SK-N-SH (cell line): ENCODE data around the gene RPP14. TPM values are rescaled to one million over a fixed set of nuclear protein-coding genes. Genes with fewer than 3 reads are reported as not detected.
A peak's percentile ranks its signal among the peaks of the same experiment; 100 is the strongest.

Experiments
- CTCF ChIA-PET: fragments of 300-600, 350-600 bp; formaldehyde crosslinking; extraction: SDS; loops from one replicate; lab custom pipeline; 2021; lab: Yijun Ruan, JAX
- POLR2A ChIA-PET: fragments of 350-600 bp; sonication (Branson Sonifier 250); formaldehyde crosslinking; extraction: SDS; loops from one replicate; lab custom pipeline; 2020; ENCODE audit warnings: antibody characterized with exemption, inconsistent platforms; lab: Yijun Ruan, JAX
- DNase-seq: peaks from one replicate; pipeline ENCODE4 v3.0.0; 2012
- H2AFZ ChIP-seq: fragments of 200-600 bp; sonication (generic); 2 replicates; pipeline ENCODE4 v1.8.1; 2016; ENCODE audit warnings: antibody characterized with exemption, mild to moderate bottlenecking, low read depth
- H3F3A ChIP-seq: fragments of 200-600 bp; sonication (generic); replicated peaks from 2 replicates; pipeline ENCODE3; 2016; ENCODE audit warnings: antibody characterized with exemption, mild to moderate bottlenecking; ENCODE audit not compliant: insufficient read depth
- H3K27ac ChIP-seq, 2 experiments: fragments of 200-500 bp in 1 of 2; fragments of 200-600 bp in 1 of 2; sonication (Bioruptor generic) in 1 of 2; sonication (generic), shearing (Covaris generic) in 1 of 2; 2 replicates each; pipeline versions ENCODE4 v1.5.1 to v1.6.1; 2014 to 2016; ENCODE audit warnings: low read depth in 2 of 2, inconsistent platforms in 1 of 2, low read length in 1 of 2, mild to moderate bottlenecking in 1 of 2, mixed read lengths in 1 of 2
- H3K27me3 ChIP-seq: fragments of 200-600 bp; sonication (generic), shearing (Covaris generic); 2 replicates; pipeline ENCODE4 v1.6.1; 2016; ENCODE audit warnings: mixed run types; ENCODE audit not compliant: insufficient read depth
- H3K36me3 ChIP-seq, 2 experiments: fragments of 200-500 bp in 1 of 2; fragments of 200-600 bp in 1 of 2; sonication (Bioruptor generic) in 1 of 2; sonication (generic) in 1 of 2; replicated peaks in 1 of 2; 2 replicates each; pipeline versions ENCODE3 to v1.5.1; 2014 to 2016; ENCODE audit warnings: low read length in 1 of 2, mild to moderate bottlenecking in 1 of 2; ENCODE audit not compliant: insufficient read depth in 2 of 2, control insufficient read depth in 1 of 2
- H3K4me1 ChIP-seq, 2 experiments: fragments of 200-500 bp in 1 of 2; fragments of 200-600 bp in 1 of 2; sonication (Bioruptor generic) in 1 of 2; sonication (generic), shearing (Covaris generic) in 1 of 2; 2 replicates each; pipeline versions ENCODE4 v1.5.1 to v1.6.1; 2014 to 2016; ENCODE audit warnings: low read depth in 1 of 2, low read length in 1 of 2, mixed run types in 1 of 2; ENCODE audit not compliant: insufficient read depth in 2 of 2, control insufficient read depth in 1 of 2
- H3K4me2 ChIP-seq: fragments of 200-600 bp; sonication (generic), shearing (Covaris generic); 2 replicates; pipeline ENCODE4 v1.6.1; 2017; ENCODE audit warnings: mixed run types
- H3K4me3 ChIP-seq, 2 experiments: fragments of 200-500 bp in 1 of 2; fragments of 200-600 bp in 1 of 2; sonication (Bioruptor generic) in 1 of 2; sonication (generic), shearing (Covaris generic) in 1 of 2; 2 replicates each; pipeline versions ENCODE4 v1.5.1 to v1.8.1; 2014 to 2016; ENCODE audit warnings: low read depth in 2 of 2, inconsistent platforms in 1 of 2, low read length in 1 of 2, mild to moderate bottlenecking in 1 of 2, mixed read lengths in 1 of 2, moderate library complexity in 1 of 2
- H3K79me2 ChIP-seq: fragments of 200-600 bp; sonication (generic); 2 replicates; pipeline ENCODE4 v1.8.1; 2017; ENCODE audit warnings: mild to moderate bottlenecking; ENCODE audit not compliant: insufficient read depth
- H3K9ac ChIP-seq: fragments of 200-600 bp; sonication (generic); 2 replicates; pipeline ENCODE4 v1.6.1; 2017; ENCODE audit warnings: mixed run types
- H3K9me2 ChIP-seq: fragments of 200-600 bp; sonication (generic); 2 replicates; pipeline ENCODE4 v1.6.1; 2017; ENCODE audit warnings: mixed run types
- H3K9me3 ChIP-seq: fragments of 200-600 bp; sonication (generic); 2 replicates; pipeline ENCODE4 v1.6.1; 2017; ENCODE audit warnings: mixed run types, mild to moderate bottlenecking, moderate library complexity
- H4K20me1 ChIP-seq: fragments of 200-600 bp; sonication (generic); 2 replicates; pipeline ENCODE4 v1.6.1; 2017; ENCODE audit warnings: mild to moderate bottlenecking, mixed run types; ENCODE audit not compliant: insufficient read depth
- EP300 ChIP-seq, 2 experiments: IDR thresholded peaks; 2 replicates each; pipeline versions ENCODE4 v1.4.0 to v1.6.1; 2012; ENCODE audit warnings: borderline replicate concordance in 1 of 2, low read depth in 1 of 2, low read length in 1 of 2
- FOSL2 ChIP-seq: IDR thresholded peaks from 2 replicates; pipeline ENCODE4 v1.4.0; 2012; ENCODE audit warnings: low read depth, mild to moderate bottlenecking, moderate library complexity, borderline replicate concordance
- GABPA ChIP-seq: IDR thresholded peaks from 2 replicates; pipeline ENCODE4 v1.4.0; 2012; ENCODE audit warnings: low read depth, mild to moderate bottlenecking
- IRF3 ChIP-seq: fragments of 150-350 bp; IDR thresholded peaks from 2 replicates; pipeline ENCODE4 v1.6.1; 2016; ENCODE audit warnings: mild to moderate bottlenecking, low read depth, low read length
- JUND ChIP-seq: IDR thresholded peaks from 2 replicates; pipeline ENCODE4 v1.4.0; 2012
- MAX ChIP-seq: IDR thresholded peaks from 2 replicates; pipeline ENCODE4 v1.4.0; 2012; ENCODE audit warnings: low read depth
- MXI1 ChIP-seq: IDR thresholded peaks from 2 replicates; pipeline ENCODE4 v1.6.1; 2012; ENCODE audit warnings: mild to moderate bottlenecking, low read depth, low read length, improper control_type of control experiment
- NFIC ChIP-seq: IDR thresholded peaks from 2 replicates; pipeline ENCODE4 v1.4.0; 2012; ENCODE audit warnings: borderline replicate concordance
- PBX3 ChIP-seq: IDR thresholded peaks from 2 replicates; pipeline ENCODE4; 2012
- POLR2AphosphoS5 ChIP-seq: IDR thresholded peaks from 2 replicates; pipeline ENCODE4 v1.6.1; 2012; ENCODE audit warnings: low read depth, low read length
- RCOR1 ChIP-seq: fragments of 150-350 bp; IDR thresholded peaks from 2 replicates; pipeline ENCODE4 v1.6.1; 2017; ENCODE audit warnings: antibody characterized with exemption, low read length
- RFX5 ChIP-seq: IDR thresholded peaks from 2 replicates; pipeline ENCODE4 v1.6.1; 2012; ENCODE audit warnings: mild to moderate bottlenecking, improper control_type of control experiment, low read length
- RXRA ChIP-seq: IDR thresholded peaks from 2 replicates; pipeline ENCODE4 v1.4.0; 2012; ENCODE audit warnings: low read depth, mild to moderate bottlenecking, borderline replicate concordance
- TCF12 ChIP-seq: IDR thresholded peaks from 2 replicates; pipeline ENCODE4 v1.4.0; 2012
- TEAD4 ChIP-seq: IDR thresholded peaks from 2 replicates; pipeline ENCODE4 v1.4.0; 2012; ENCODE audit warnings: mild to moderate bottlenecking, borderline replicate concordance; ENCODE audit not compliant: insufficient read depth
- USF1 ChIP-seq: IDR thresholded peaks from 2 replicates; pipeline ENCODE4 v1.4.0; 2012; ENCODE audit warnings: low read depth, borderline replicate concordance
- ZBTB33 ChIP-seq: IDR thresholded peaks from 2 replicates; pipeline ENCODE4 v1.4.0; 2012; ENCODE audit warnings: low read depth, borderline replicate concordance
- WGBS: methylation state at CpG from one replicate; pipeline ENCODE4 v1.1.6; 2017; ENCODE audit warnings: low lambda C conversion rate; 5-methylcytosine and 5-hydroxymethylcytosine counted together
- polyA plus RNA-seq, 3 experiments: library from polyadenylated mRNA; depleted of rRNA; stranded (reverse); fragments of >200 nt; gene quantifications; 2 replicates each; pipeline ENCODE4 v1.2.3, GENCODE V29; 2012

RPP14 gene
- polyA plus RNA-seq, 1 of the 3 experiments (the other 2 are of a cell fraction) = 8.3 TPM

GRCh38 chr3:58271901-58272501 lies 34.0 kb upstream of the RPP14 start:
- no peaks in the 10 kb centered on the region for H3K9me2 ChIP-seq
- WGBS = 74% methylated on average over 7 of the region's 7 CpGs
- H2AFZ ChIP-seq = peak overlapping the region; percentile 75
- peaks cover 0 to 7% of the 10 kb centered on the region in 2 experiments; a peak in 1 of 4 replicates for H3K4me1 ChIP-seq
- ChIA-PET POLR2A (no interaction called here), CTCF (interaction anchor here (2.0 kb wide), 1 partner anchor 28 kb away, joined by 5 read pairs; no protein-coding TSS in a partner anchor)
- H3K79me2 ChIP-seq = no peaks in the 10 kb centered on the region
- DNase-seq = no peak
- H3K36me3 ChIP-seq = peaks cover 0 to 13% of the 10 kb centered on the region in 2 experiments
- peak; percentile 62; the same call in 1 of the 2 replicates for TF ChIP-seq RCOR1
- TF ChIP-seq TEAD4 = 0 out of 2 replicates have a peak, but pooled peaks have one; percentile 46
- peak; percentile 89 for TF ChIP-seq JUND
- TF ChIP-seq USF1 = no peak
- TF ChIP-seq ZBTB33 = no peak
- peak; percentile 39; the same call in 1 of the 2 replicates for TF ChIP-seq POLR2AphosphoS5
- peak in 1 of 2 experiments; percentile 59; a peak in 1 of 4 replicates for TF ChIP-seq EP300 (IDR thresholded peaks at IDR 0.05; ENCODE audit: borderline replicate concordance in 1 of 2, low read depth in 1 of 2, low read length in 1 of 2)
- TF ChIP-seq MXI1 = no peak
- no peak for TF ChIP-seq RFX5
- peak; percentile 79 for TF ChIP-seq TCF12
- 0 out of 2 replicates have a peak, but pooled peaks have one; percentile 57 for TF ChIP-seq RXRA
- TF ChIP-seq MAX = peak; percentile 54; the same call in 1 of the 2 replicates
- TF ChIP-seq PBX3 = peak; percentile 51; the same call in 1 of the 2 replicates
- 0 out of 2 replicates have a peak, but pooled peaks have one; percentile 13 for TF ChIP-seq GABPA
- TF ChIP-seq FOSL2 = peak; percentile 94
- TF ChIP-seq IRF3 = no peak
- TF ChIP-seq NFIC = peak; percentile 94
- no peak overlapping the region for H3K4me3 ChIP-seq
- H3K4me2 ChIP-seq = peak overlapping the region; percentile 58
- no peaks in the 10 kb centered on the region for H3K9me3 ChIP-seq
- no peaks in the 10 kb centered on the region for H4K20me1 ChIP-seq
- no peaks in the 10 kb centered on the region for H3K27me3 ChIP-seq
- H3K9ac ChIP-seq = peak overlapping the region; percentile 58; the same call in 1 of the 2 replicates
- H3K27ac ChIP-seq = peak overlapping the region; percentile 59 to 89; a peak in 3 of 4 replicates
- peaks cover 25% of the 10 kb centered on the region for H3F3A ChIP-seq
